Neural cell (in vitro differentiated cells): ENCODE measurements around the gene ZNF135.

Experiments used
- EP300 ChIP-seq: fragments of 450-650 bp; conservative IDR thresholded peaks from 2 replicates; pipeline ENCODE4 v1.6.1; 2014; ENCODE audit warnings: antibody characterized with exemption, mild to moderate bottlenecking, moderate library complexity; ENCODE audit not compliant: poor library complexity, severe bottlenecking
- EZH2 ChIP-seq: fragments of 200-600, 300-800 bp; shearing (Covaris generic), sonication (generic); IDR thresholded peaks from 2 replicates; pipeline ENCODE4 v1.6.1; 2014; ENCODE audit warnings: antibody characterized with exemption, low read length, borderline replicate concordance, mild to moderate bottlenecking; ENCODE audit not compliant: insufficient read depth, poor library complexity, severe bottlenecking
- POLR2AphosphoS5 ChIP-seq: IDR thresholded peaks from 2 replicates; pipeline ENCODE4 v1.6.1; 2012
- RAD21 ChIP-seq: fragments of 450-650 bp; conservative IDR thresholded peaks from 2 replicates; pipeline ENCODE4 v1.6.1; 2014; ENCODE audit warnings: antibody characterized with exemption, mild to moderate bottlenecking, moderate library complexity
- TAF1 ChIP-seq: IDR thresholded peaks from 2 replicates; pipeline ENCODE4 v1.6.1; 2012; ENCODE audit warnings: low read depth
- TF ChIP-seq, protein P1 (sequence below): fragments of 450-650 bp; IDR thresholded peaks from 2 replicates; pipeline ENCODE4 v1.5.1; 2014; ENCODE audit warnings: antibody characterized with exemption, mild to moderate bottlenecking, moderate library complexity; ENCODE audit not compliant: poor library complexity, severe bottlenecking

DNA sequence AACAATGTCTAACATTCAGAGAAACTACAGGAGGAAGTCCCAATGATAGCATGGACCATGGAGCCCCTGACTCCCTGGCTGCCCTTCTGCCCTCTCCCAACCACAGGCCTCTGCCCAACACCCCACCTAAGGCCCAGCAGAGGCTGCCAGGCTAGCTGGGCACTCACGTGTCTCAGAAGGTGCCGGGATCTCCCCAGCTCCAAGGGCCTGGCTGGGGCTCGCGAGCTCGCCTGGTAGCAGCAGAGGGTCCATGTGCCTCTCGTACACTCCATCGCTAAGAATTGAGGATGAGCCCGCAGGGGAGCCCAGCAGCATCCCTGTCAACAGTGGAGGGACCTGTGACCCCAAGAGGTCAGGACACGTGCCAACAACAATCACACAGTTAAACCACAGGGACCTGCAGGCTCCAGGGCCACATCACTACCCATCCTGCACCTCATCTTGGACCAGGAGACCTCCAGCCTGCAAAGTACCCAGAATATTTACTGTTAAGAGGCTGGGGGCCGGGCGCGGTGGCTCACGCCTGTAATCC lies 29.5 kb downstream of the ZNF135 start:
- TF ChIP-seq, protein P1, sequence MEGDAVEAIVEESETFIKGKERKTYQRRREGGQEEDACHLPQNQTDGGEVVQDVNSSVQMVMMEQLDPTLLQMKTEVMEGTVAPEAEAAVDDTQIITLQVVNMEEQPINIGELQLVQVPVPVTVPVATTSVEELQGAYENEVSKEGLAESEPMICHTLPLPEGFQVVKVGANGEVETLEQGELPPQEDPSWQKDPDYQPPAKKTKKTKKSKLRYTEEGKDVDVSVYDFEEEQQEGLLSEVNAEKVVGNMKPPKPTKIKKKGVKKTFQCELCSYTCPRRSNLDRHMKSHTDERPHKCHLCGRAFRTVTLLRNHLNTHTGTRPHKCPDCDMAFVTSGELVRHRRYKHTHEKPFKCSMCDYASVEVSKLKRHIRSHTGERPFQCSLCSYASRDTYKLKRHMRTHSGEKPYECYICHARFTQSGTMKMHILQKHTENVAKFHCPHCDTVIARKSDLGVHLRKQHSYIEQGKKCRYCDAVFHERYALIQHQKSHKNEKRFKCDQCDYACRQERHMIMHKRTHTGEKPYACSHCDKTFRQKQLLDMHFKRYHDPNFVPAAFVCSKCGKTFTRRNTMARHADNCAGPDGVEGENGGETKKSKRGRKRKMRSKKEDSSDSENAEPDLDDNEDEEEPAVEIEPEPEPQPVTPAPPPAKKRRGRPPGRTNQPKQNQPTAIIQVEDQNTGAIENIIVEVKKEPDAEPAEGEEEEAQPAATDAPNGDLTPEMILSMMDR = no peak
- TF ChIP-seq POLR2AphosphoS5 (no peak), EZH2 (no peak), RAD21 (no peak), EP300 (no peak), TAF1 (no peak)
